H1 (cell line): ENCODE results near the gene QSOX2. TPM values are rescaled to one million over a fixed set of nuclear protein-coding genes. Genes with fewer than 3 reads are reported as not detected.

Experiments
- CTCF ChIA-PET: fragments of 300-600 bp; sonication (Branson Sonifier 250); formaldehyde crosslinking; loops from one replicate; lab custom pipeline; 2021; ENCODE audit not compliant: partially characterized antibody; lab: Charles Lee
- POLR2A ChIA-PET: fragments of 300-600 bp; sonication (Branson Sonifier 250); formaldehyde crosslinking; loops from one replicate; lab custom pipeline; 2021; ENCODE audit warnings: inconsistent platforms; ENCODE audit not compliant: partially characterized antibody; lab: Charles Lee
- DNase-seq, 2 experiments: peaks; one replicate each; pipeline versions ENCODE4 v3.0.0 to v3.0.0-alpha.2; 2010 to 2022; ENCODE audit warnings: low spot score in 2 of 2, low read depth in 1 of 2, mixed read lengths in 1 of 2
- FAIRE-seq: peaks from 2 replicates; lab custom pipeline; 2011; peaks lifted over from hg19 to GRCh38; lab: Jason Lieb, UNC
- H2AFZ ChIP-seq: 2 replicates; pipeline ENCODE4 v1.8.1; 2012; ENCODE audit warnings: low read length, inconsistent platforms
- H2AK5ac ChIP-seq: 2 replicates; pipeline ENCODE4 v1.6.1; 2013; ENCODE audit warnings: low read depth, low read length
- H2BK120ac ChIP-seq: replicated peaks from 2 replicates; pipeline ENCODE3; 2013; ENCODE audit warnings: low read depth, low read length, inconsistent platforms
- H2BK12ac ChIP-seq: 2 replicates; pipeline ENCODE4 v1.6.1; 2013; ENCODE audit warnings: low read depth, low read length
- H2BK15ac ChIP-seq: 2 replicates; pipeline ENCODE4 v1.6.1; 2013; ENCODE audit warnings: low read length
- H2BK20ac ChIP-seq: 2 replicates; pipeline ENCODE4 v1.6.1; 2013; ENCODE audit warnings: low read length
- H2BK5ac ChIP-seq: 2 replicates; pipeline ENCODE4 v1.6.1; 2013; ENCODE audit warnings: low read depth, low read length
- H3K14ac ChIP-seq: 2 replicates; pipeline ENCODE4 v1.6.1; 2013; ENCODE audit warnings: inconsistent platforms; ENCODE audit not compliant: insufficient read length
- H3K18ac ChIP-seq: 2 replicates; pipeline ENCODE4 v1.6.1; 2013; ENCODE audit warnings: low read length; ENCODE audit errors: extremely low read depth
- H3K23ac ChIP-seq: 2 replicates; pipeline ENCODE4 v1.6.1; 2013; ENCODE audit warnings: inconsistent platforms; ENCODE audit not compliant: insufficient read length
- H3K23me2 ChIP-seq: 2 replicates; pipeline ENCODE4 v1.6.1; 2013; ENCODE audit warnings: low read depth, low read length
- H3K27ac ChIP-seq: 2 replicates; pipeline ENCODE4 v1.6.1; 2011; ENCODE audit warnings: low read depth, low read length, inconsistent platforms
- H3K27me3 ChIP-seq, 4 experiments: replicated peaks in 1 of 4; 1 replicate in 1 of 4; 2 replicates in 3 of 4; pipeline versions ENCODE4 v1.6.1 to v1.8.1; 2011 to 2013; ENCODE audit warnings: low read length in 3 of 4, mild to moderate bottlenecking in 3 of 4, inconsistent platforms in 2 of 4, mixed read lengths in 2 of 4, moderate library complexity in 1 of 4; ENCODE audit not compliant: control insufficient read depth in 3 of 4, insufficient read depth in 3 of 4; ENCODE audit errors: extremely low read depth in 1 of 4
- H3K36me3 ChIP-seq, 4 experiments: 2 replicates each; pipeline versions ENCODE4 v1.6.1 to v1.8.1; 2011 to 2013; ENCODE audit warnings: mild to moderate bottlenecking in 4 of 4, low read length in 3 of 4, moderate library complexity in 2 of 4, control low read depth in 1 of 4, inconsistent platforms in 1 of 4; ENCODE audit not compliant: insufficient read depth in 4 of 4, control insufficient read depth in 2 of 4
- H3K4ac ChIP-seq: replicated peaks from 2 replicates; pipeline ENCODE3; 2013; ENCODE audit warnings: low read length, low read depth, mixed read lengths, inconsistent platforms; ENCODE audit not compliant: insufficient read length
- H3K4me1 ChIP-seq, 4 experiments: replicated peaks in 1 of 4; 1 replicate in 1 of 4; 2 replicates in 3 of 4; pipeline versions ENCODE4 v1.6.1 to v1.8.1; 2011 to 2013; ENCODE audit warnings: low read length in 3 of 4, inconsistent platforms in 2 of 4, mixed read lengths in 1 of 4; ENCODE audit not compliant: insufficient read depth in 4 of 4, control insufficient read depth in 3 of 4
- H3K4me2 ChIP-seq, 2 experiments: 2 replicates each; pipeline versions ENCODE4 v1.6.1 to v1.8.1; 2011 to 2013; ENCODE audit warnings: low read depth in 2 of 2, low read length in 2 of 2, control low read depth in 1 of 2, inconsistent platforms in 1 of 2, mild to moderate bottlenecking in 1 of 2; ENCODE audit not compliant: insufficient read depth in 1 of 2
- H3K4me3 ChIP-seq, 4 experiments: fragments of 200-600, 300-600 bp in 1 of 4; sonication (generic), shearing (Covaris generic), sonication (Bioruptor Twin) in 1 of 4; 2 replicates each; pipeline versions ENCODE4 v1.5.1 to v1.8.1; 2011 to 2016; ENCODE audit warnings: low read length in 4 of 4, low read depth in 3 of 4, control low read depth in 2 of 4, inconsistent platforms in 2 of 4, mild to moderate bottlenecking in 2 of 4, mixed read lengths in 1 of 4, moderate library complexity in 1 of 4; ENCODE audit not compliant: insufficient read depth in 2 of 4; ENCODE audit errors: extremely low read depth in 1 of 4
- H3K56ac ChIP-seq: replicated peaks from 2 replicates; pipeline ENCODE3; 2013; ENCODE audit warnings: low read depth, mild to moderate bottlenecking, mixed read lengths, low read length, inconsistent platforms; ENCODE audit not compliant: insufficient read length
- H3K79me1 ChIP-seq: 2 replicates; pipeline ENCODE4 v1.6.1; 2013; ENCODE audit warnings: low read depth, low read length, control low read depth
- H3K79me2 ChIP-seq, 2 experiments: 2 replicates each; pipeline versions ENCODE4 v1.6.1 to v1.8.1; 2012 to 2013; ENCODE audit warnings: low read length in 2 of 2, mild to moderate bottlenecking in 2 of 2, inconsistent platforms in 1 of 2; ENCODE audit not compliant: insufficient read depth in 2 of 2, control insufficient read depth in 1 of 2
- H3K9ac ChIP-seq, 4 experiments: replicated peaks in 1 of 4; 1 replicate in 1 of 4; 2 replicates in 3 of 4; pipeline versions ENCODE4 v1.6.1 to v1.8.1; 2011 to 2013; ENCODE audit warnings: low read depth in 3 of 4, low read length in 3 of 4, control low read depth in 2 of 4, mild to moderate bottlenecking in 2 of 4, moderate library complexity in 2 of 4, inconsistent platforms in 1 of 4; ENCODE audit errors: extremely low read depth in 1 of 4
- H3K9me3 ChIP-seq, 2 experiments: 2 replicates each; pipeline versions ENCODE4 v1.6.1 to v1.8.1; 2012 to 2013; ENCODE audit warnings: mild to moderate bottlenecking in 2 of 2, moderate library complexity in 2 of 2, control low read depth in 1 of 2, inconsistent platforms in 1 of 2, low read depth in 1 of 2, low read length in 1 of 2, mixed read lengths in 1 of 2; ENCODE audit not compliant: insufficient read depth in 2 of 2
- H4K20me1 ChIP-seq, 2 experiments: replicated peaks in 1 of 2; 2 replicates each; pipeline versions ENCODE3 to v1.8.1; 2011 to 2013; ENCODE audit warnings: inconsistent platforms in 2 of 2, low read length in 2 of 2, mild to moderate bottlenecking in 1 of 2; ENCODE audit not compliant: insufficient read depth in 2 of 2, control insufficient read depth in 1 of 2
- H4K5ac ChIP-seq: 2 replicates; pipeline ENCODE4 v1.6.1; 2013; ENCODE audit warnings: low read length, low read depth, mixed read lengths, inconsistent platforms; ENCODE audit not compliant: insufficient read length
- H4K8ac ChIP-seq: 2 replicates; pipeline ENCODE4 v1.8.0; 2013; ENCODE audit warnings: mild to moderate bottlenecking, moderate library complexity, low read length, inconsistent platforms; ENCODE audit not compliant: insufficient read depth; ENCODE audit errors: extremely low read depth
- H4K91ac ChIP-seq: replicated peaks from 2 replicates; pipeline ENCODE3; 2013; ENCODE audit warnings: low read length, mixed read lengths, inconsistent platforms; ENCODE audit not compliant: insufficient read length
- BACH1 ChIP-seq: IDR thresholded peaks from 2 replicates; pipeline ENCODE4 v1.6.1; 2012; ENCODE audit warnings: low read length, improper control_type of control experiment
- CREB1 ChIP-seq: IDR thresholded peaks from 2 replicates; pipeline ENCODE4 v1.6.1; 2012; ENCODE audit warnings: inconsistent platforms
- EZH2 ChIP-seq: fragments of 200-600 bp; sonication (generic); IDR thresholded peaks from 2 replicates; pipeline ENCODE4 v1.7.1; 2012; ENCODE audit warnings: low read depth, mild to moderate bottlenecking, moderate library complexity, low read length, inconsistent platforms; ENCODE audit not compliant: severe bottlenecking
- HDAC6 ChIP-seq: IDR thresholded peaks from one replicate; pipeline ENCODE4 v1.7.1; 2012; ENCODE audit warnings: low read depth, mild to moderate bottlenecking, inconsistent platforms, low read length, moderate library complexity
- KDM1A ChIP-seq: fragments of 200-600, 300-600 bp; sonication (generic); IDR thresholded peaks from 2 replicates; pipeline ENCODE4 v1.7.1; 2016; ENCODE audit warnings: mild to moderate bottlenecking, low read length, borderline replicate concordance
- MAFK ChIP-seq: IDR thresholded peaks from 2 replicates; pipeline ENCODE4 v1.6.1; 2012; ENCODE audit warnings: low read depth, mild to moderate bottlenecking, improper control_type of control experiment, low read length
- NANOG ChIP-seq: IDR thresholded peaks from 2 replicates; pipeline ENCODE4 v1.6.1; 2011; ENCODE audit warnings: low read length, low read depth, mild to moderate bottlenecking, inconsistent platforms; ENCODE audit not compliant: insufficient read depth, poor library complexity, severe bottlenecking
- PHF8 ChIP-seq: fragments of 200-600 bp; sonication (generic); conservative IDR thresholded peaks from 2 replicates; pipeline ENCODE4 v1.7.1; 2012; ENCODE audit warnings: low read depth, mild to moderate bottlenecking, inconsistent platforms, low read length, moderate library complexity
- POLR2AphosphoS5 ChIP-seq: IDR thresholded peaks from 2 replicates; pipeline ENCODE4 v1.6.1; 2011; ENCODE audit warnings: low read depth, low read length
- SRF ChIP-seq: IDR thresholded peaks from 2 replicates; pipeline ENCODE4 v1.6.1; 2011; ENCODE audit warnings: mild to moderate bottlenecking, low read depth, low read length, moderate library complexity
- WGBS, 2 experiments: shearing (Covaris generic) in 1 of 2; methylation state at CpG; one replicate each; pipeline versions ENCODE4 v1.1.6 to v1.1.7; 2013 to 2015; ENCODE audit warnings: low lambda C conversion rate in 2 of 2, mixed read lengths in 2 of 2, inconsistent platforms in 1 of 2, low coverage in 1 of 2, missing lambda C conversion rate in 1 of 2; ENCODE audit not compliant: insufficient replicate concordance in 2 of 2, insufficient coverage in 1 of 2, insufficient read length in 1 of 2; ENCODE audit errors: extremely low coverage in 1 of 2, missing lambda C conversion rate in 1 of 2; 5-methylcytosine and 5-hydroxymethylcytosine counted together
- polyA plus RNA-seq, 7 experiments: library from polyadenylated mRNA; depleted of rRNA in 3 of 7; stranded (reverse) in 5 of 7; unstranded in 2 of 7; fragments of >200 nt in 5 of 7; fragments of 200-250 nt in 2 of 7; gene quantifications; 1 replicate in 5 of 7; 2 replicates in 1 of 7; 4 replicates in 1 of 7; pipeline versions ENCODE4 v1.2.1 to v1.2.3, GENCODE V29; 2011 to 2013; ENCODE audit warnings: missing spikeins in 2 of 7, mixed read lengths in 2 of 7
- total RNA-seq: library from RNA; stranded (reverse); fragmentation: NEBNext Ultra II Directional; extraction: Animal tissue kit (Norgen Biotek cat#: 25700); gene quantifications from 2 replicates; pipeline ENCODE4 v1.2.1, GENCODE V29; 2021
- TF ChIP-seq, protein P1 (sequence below), 3 experiments: IDR thresholded peaks; 1 replicate in 2 of 3; 2 replicates in 1 of 3; pipeline versions ENCODE4 v1.5.1 to v1.6.1; 2011; ENCODE audit warnings: low read length in 3 of 3, mild to moderate bottlenecking in 3 of 3, inconsistent platforms in 2 of 3, low read depth in 1 of 3, moderate library complexity in 1 of 3; ENCODE audit not compliant: insufficient read depth in 1 of 3; ENCODE audit errors: control extremely low read depth in 1 of 3

Gene QSOX2
- total and polyA plus RNA-seq, 2 of the 8 experiments (the other 6 are each of a cell fraction or from before 2014, with no cell fraction given) = 18.0 to 28.6 TPM

DNA sequence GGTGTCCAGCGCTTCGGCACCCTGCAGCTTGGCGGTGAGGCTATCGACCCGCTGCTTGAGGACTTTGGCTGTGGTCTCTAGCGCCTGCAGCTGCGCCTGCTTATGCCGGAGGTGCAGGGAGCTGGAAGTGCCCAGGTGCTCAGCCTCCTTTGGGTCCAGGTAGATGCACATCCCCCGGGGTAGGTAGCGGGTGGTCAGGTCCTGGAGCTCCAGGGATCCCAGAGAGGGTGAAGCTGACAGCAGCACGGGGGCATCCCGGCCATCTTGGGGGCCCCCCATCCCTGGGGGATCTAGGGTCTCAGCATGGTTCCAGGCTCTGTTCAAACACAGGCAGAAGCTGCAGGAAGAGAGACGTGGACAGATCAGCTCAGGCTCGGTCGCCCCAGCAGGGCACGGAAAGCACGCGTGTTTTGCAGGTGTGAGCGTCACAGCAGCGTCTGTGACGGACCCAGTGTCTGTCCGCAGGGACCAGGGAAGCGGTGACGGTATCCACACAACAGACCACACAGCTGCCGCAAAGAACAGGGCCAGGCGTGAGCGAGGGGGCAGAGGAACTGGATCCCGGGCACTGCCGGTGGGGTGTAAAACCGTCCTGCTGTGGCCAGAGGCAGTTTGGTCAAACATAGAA lies 40.9 kb upstream of the QSOX2 start:
- Histone ChIP-seq H2BK15ac (no peak overlapping the region), H3K23ac (no peak overlapping the region), H2AK5ac (no peak overlapping the region), H3K14ac (no peak overlapping the region), H3K4me2 (no peak overlapping the region), H3K4ac (no peak overlapping the region), H4K20me1 (no peaks in the 10 kb centered on the region), H2BK20ac (no peak overlapping the region), H3K4me3 (no peak overlapping the region), H3K36me3 (no peaks in the 10 kb centered on the region), H3K18ac (no peak overlapping the region), H4K5ac (no peak overlapping the region), H2BK5ac (no peak overlapping the region), H3K79me2 (no peaks in the 10 kb centered on the region), H2BK120ac (no peak overlapping the region), H3K9me3 (no peaks in the 10 kb centered on the region), H3K56ac (no peak overlapping the region), H3K9ac (no peak overlapping the region), H4K91ac (no peak overlapping the region), H2BK12ac (no peak overlapping the region), H3K79me1 (no peaks in the 10 kb centered on the region), H3K27me3 (no peaks in the 10 kb centered on the region), H3K23me2 (no peaks in the 10 kb centered on the region), H2AFZ (no peak overlapping the region), H3K4me1 (peaks cover 0 to 4% (median 2%) of the 10 kb centered on the region in 4 experiments; a peak in 3 of 7 replicates), H4K8ac (no peak overlapping the region), H3K27ac (no peak overlapping the region)
- FAIRE-seq = no peak
- ChIA-PET POLR2A (no interaction called here), CTCF (interaction anchor here (0.7 to 5.2 kb wide), 9 partner anchors 12 to 141 kb away, joined by 3 to 21 read pairs (median 3); no protein-coding TSS in a partner anchor)
- 89% methylated on average over 20 of the region's 30 CpGs; no CpG with 5 or more reads in 1 of the 2 experiments for whole genome bisulfite sequencing, 2 experiments
- no peak for DNase-seq
- TF ChIP-seq BACH1 = no peak
- TF ChIP-seq, protein P1, sequence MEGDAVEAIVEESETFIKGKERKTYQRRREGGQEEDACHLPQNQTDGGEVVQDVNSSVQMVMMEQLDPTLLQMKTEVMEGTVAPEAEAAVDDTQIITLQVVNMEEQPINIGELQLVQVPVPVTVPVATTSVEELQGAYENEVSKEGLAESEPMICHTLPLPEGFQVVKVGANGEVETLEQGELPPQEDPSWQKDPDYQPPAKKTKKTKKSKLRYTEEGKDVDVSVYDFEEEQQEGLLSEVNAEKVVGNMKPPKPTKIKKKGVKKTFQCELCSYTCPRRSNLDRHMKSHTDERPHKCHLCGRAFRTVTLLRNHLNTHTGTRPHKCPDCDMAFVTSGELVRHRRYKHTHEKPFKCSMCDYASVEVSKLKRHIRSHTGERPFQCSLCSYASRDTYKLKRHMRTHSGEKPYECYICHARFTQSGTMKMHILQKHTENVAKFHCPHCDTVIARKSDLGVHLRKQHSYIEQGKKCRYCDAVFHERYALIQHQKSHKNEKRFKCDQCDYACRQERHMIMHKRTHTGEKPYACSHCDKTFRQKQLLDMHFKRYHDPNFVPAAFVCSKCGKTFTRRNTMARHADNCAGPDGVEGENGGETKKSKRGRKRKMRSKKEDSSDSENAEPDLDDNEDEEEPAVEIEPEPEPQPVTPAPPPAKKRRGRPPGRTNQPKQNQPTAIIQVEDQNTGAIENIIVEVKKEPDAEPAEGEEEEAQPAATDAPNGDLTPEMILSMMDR (IDR thresholded peaks at IDR 0.05; ENCODE audit: control extremely low read depth in 1 of 3, insufficient read depth in 1 of 3, low read depth in 1 of 3, low read length in 3 of 3) = no peak
- no peak for TF ChIP-seq CREB1
- no peak for TF ChIP-seq MAFK
- TF ChIP-seq POLR2AphosphoS5 = no peak
- no peak for TF ChIP-seq PHF8
- TF ChIP-seq NANOG = no peak
- no peak for TF ChIP-seq EZH2
- no peak for TF ChIP-seq HDAC6
- TF ChIP-seq SRF = no peak
- no peak for TF ChIP-seq KDM1A
